Measurements from ENCODE around the gene PNPLA3.

Gene PNPLA3

GRCh38 chr22:43994416-43994815 lies 70.8 kb downstream of the PNPLA3 start:
- no peak for DNase-seq

- DNase-seq, result no peak
Measured at GRCh38 chr22:43995057-43995685, 71.6 kb downstream of the PNPLA3 start.

- no peak for DNase-seq
Measured at GRCh38 chr22:43995798-43996169, 72.2 kb downstream of the PNPLA3 start.

- DNase-seq, result no peak
Measured at GRCh38 chr22:43996170-43996980, 72.8 kb downstream of the PNPLA3 start.

GRCh38 chr22:43996981-43997265 lies 73.3 kb downstream of the PNPLA3 start:
- no peak for DNase-seq

Measured in NCI-H524 treated with DMSO at 0.1 percent for 48 hours (cell line).